ENCODE data around the gene RAD21L1. TPM values are rescaled to one million over a fixed set of nuclear protein-coding genes. Genes with fewer than 3 reads are reported as not detected.

The RAD21L1 gene
- total and polyA plus RNA-seq, 4 donors, result not detected

GRCh38 chr20:1266167-1266973 lies 40.5 kb downstream of the RAD21L1 start, which contains the start of gene SNPH (continued):
- TF ChIP-seq CTCF (IDR thresholded peaks at IDR 0.05; ENCODE audit: low read depth, low read length, missing input control), result no peak
- no peak for TF ChIP-seq RAD21 (IDR thresholded peaks at IDR 0.05)

- Histone ChIP-seq H3K27ac (ENCODE audit: low read depth in 1 of 2, low read length in 2 of 2) (no peak overlapping the region), H3K36me3 (ENCODE audit: control insufficient read depth in 4 of 4, insufficient read depth in 3 of 4, low read depth in 1 of 4, low read length in 3 of 4) (no peaks in the 10 kb centered on the region), H3K9me3 (ENCODE audit: control insufficient read depth in 4 of 4, low read length in 3 of 4) (peaks cover 0 to 11% (median 1%) of the 10 kb centered on the region in 4 donors), H3K9ac (ENCODE audit: low read depth in 1 of 2, low read length in 2 of 2) (no peak overlapping the region), H3K4me3 (ENCODE audit: low read depth in 1 of 3, low read length in 3 of 3) (no peak overlapping the region), H3K4me1 (ENCODE audit: control insufficient read depth in 4 of 4, insufficient read depth in 4 of 4, low read length in 3 of 4) (peaks cover 0 to 7% (median 2%) of the 10 kb centered on the region in 4 donors), H3K27me3 (ENCODE audit: control insufficient read depth in 4 of 4, insufficient read depth in 4 of 4, low read length in 3 of 4) (peaks cover 0 to 7% (median 0%) of the 10 kb centered on the region in 4 donors)
- TF ChIP-seq YY1 (IDR thresholded peaks at IDR 0.05) (no peak), EGR1 (IDR thresholded peaks at IDR 0.05; ENCODE audit: low read depth in 2 of 2) (no peak), SP1 (IDR thresholded peaks at IDR 0.05) (no peak), CTCF (IDR thresholded peaks at IDR 0.05; ENCODE audit: low read depth, low read length, missing input control) (no peak), HNF4A (conservative IDR thresholded peaks at IDR 0.05) (no peak), RXRA (IDR thresholded peaks at IDR 0.05) (no peak), HNF4G (IDR thresholded peaks at IDR 0.05) (no peak), ATF3 (IDR thresholded peaks at IDR 0.05) (no peak)
- TF ChIP-seq, protein P1, sequence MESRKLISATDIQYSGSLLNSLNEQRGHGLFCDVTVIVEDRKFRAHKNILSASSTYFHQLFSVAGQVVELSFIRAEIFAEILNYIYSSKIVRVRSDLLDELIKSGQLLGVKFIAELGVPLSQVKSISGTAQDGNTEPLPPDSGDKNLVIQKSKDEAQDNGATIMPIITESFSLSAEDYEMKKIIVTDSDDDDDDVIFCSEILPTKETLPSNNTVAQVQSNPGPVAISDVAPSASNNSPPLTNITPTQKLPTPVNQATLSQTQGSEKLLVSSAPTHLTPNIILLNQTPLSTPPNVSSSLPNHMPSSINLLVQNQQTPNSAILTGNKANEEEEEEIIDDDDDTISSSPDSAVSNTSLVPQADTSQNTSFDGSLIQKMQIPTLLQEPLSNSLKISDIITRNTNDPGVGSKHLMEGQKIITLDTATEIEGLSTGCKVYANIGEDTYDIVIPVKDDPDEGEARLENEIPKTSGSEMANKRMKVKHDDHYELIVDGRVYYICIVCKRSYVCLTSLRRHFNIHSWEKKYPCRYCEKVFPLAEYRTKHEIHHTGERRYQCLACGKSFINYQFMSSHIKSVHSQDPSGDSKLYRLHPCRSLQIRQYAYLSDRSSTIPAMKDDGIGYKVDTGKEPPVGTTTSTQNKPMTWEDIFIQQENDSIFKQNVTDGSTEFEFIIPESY (IDR thresholded peaks at IDR 0.05), result no peak
- WGBS, result 87% methylated on average over 8 of the region's 8 CpGs
- DNase-seq (ENCODE audit: low spot score), result no peak
Measured at GRCh38 chr20:1267161-1267560, 41.3 kb downstream of the RAD21L1 start.

DNA sequence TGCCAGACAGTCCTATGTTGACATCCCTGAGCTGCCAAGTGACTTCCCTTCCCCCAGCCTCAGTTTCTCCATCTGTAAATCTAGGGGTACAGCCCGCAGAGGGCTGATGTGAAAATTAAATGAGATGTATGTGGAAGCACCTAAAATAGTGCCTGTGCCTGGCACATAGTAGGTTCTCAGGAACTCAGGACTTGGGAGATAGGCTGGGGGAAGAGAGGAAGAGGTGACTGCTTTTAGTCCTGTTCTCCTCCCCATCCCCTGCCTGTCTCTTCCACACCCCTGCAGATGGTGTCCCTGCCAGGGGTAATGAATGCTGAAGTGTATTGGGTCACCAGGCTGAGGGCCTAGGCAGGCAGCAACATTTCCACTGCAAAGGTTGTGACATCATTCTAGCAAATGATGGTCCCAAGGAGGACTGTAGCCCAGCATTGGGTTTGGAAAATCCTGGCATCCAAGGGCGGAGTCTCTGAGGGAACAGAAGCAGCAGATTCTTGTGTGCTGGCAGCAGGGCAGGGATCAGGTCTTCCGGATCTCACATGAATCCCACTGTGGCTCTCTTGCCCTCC lies 42.0 kb downstream of the RAD21L1 start:
- no peak overlapping the region for H3K27ac ChIP-seq (ENCODE audit: low read depth in 1 of 2, low read length in 2 of 2)
- H3K4me3 ChIP-seq (ENCODE audit: low read depth in 1 of 3, low read length in 3 of 3), result no peak overlapping the region
- H3K4me1 ChIP-seq (ENCODE audit: control insufficient read depth in 4 of 4, insufficient read depth in 4 of 4, low read length in 3 of 4), result peaks cover 0 to 7% (median 2%) of the 10 kb centered on the region in 4 donors
- H3K27me3 ChIP-seq (ENCODE audit: control insufficient read depth in 4 of 4, insufficient read depth in 4 of 4, low read length in 3 of 4), result peaks cover 0 to 7% (median 0%) of the 10 kb centered on the region in 4 donors
- peaks cover 0 to 6% (median 0%) of the 10 kb centered on the region in 4 donors for H3K9me3 ChIP-seq (ENCODE audit: control insufficient read depth in 4 of 4, low read length in 3 of 4)
- H3K9ac ChIP-seq (ENCODE audit: low read depth in 1 of 2, low read length in 2 of 2), result no peak overlapping the region
- no peaks in the 10 kb centered on the region for H3K36me3 ChIP-seq (ENCODE audit: control insufficient read depth in 4 of 4, insufficient read depth in 3 of 4, low read depth in 1 of 4, low read length in 3 of 4)
- 97% methylated on average over 3 of the region's 3 CpGs for WGBS
- DNase-seq (ENCODE audit: low spot score), result no peak
- TF ChIP-seq RAD21 (IDR thresholded peaks at IDR 0.05) (no peak), JUND (IDR thresholded peaks at IDR 0.05) (no peak), TAF1 (conservative IDR thresholded peaks at IDR 0.05) (no peak), HNF4G (IDR thresholded peaks at IDR 0.05) (no peak), REST (IDR thresholded peaks at IDR 0.05) (no peak), FOXA2 (IDR thresholded peaks at IDR 0.05) (no peak), ATF3 (IDR thresholded peaks at IDR 0.05) (no peak), FOXA1 (IDR thresholded peaks at IDR 0.05) (no peak), GABPA (IDR thresholded peaks at IDR 0.05 in 1 of 2, conservative IDR thresholded peaks at IDR 0.05 in 1 of 2) (no peak)
- TF ChIP-seq, protein P2, sequence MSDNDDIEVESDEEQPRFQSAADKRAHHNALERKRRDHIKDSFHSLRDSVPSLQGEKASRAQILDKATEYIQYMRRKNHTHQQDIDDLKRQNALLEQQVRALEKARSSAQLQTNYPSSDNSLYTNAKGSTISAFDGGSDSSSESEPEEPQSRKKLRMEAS (IDR thresholded peaks at IDR 0.05), result no peak

All from liver (tissue), 9 donors.